MM.1S (cell line): ENCODE results near the gene ACACB.

Experiments used
- DNase-seq: peaks from one replicate; pipeline ENCODE4 v3.0.0-alpha.2; 2015
- H2AFZ ChIP-seq: fragments of 300-600 bp; sonication (generic); 2 replicates; pipeline ENCODE4 v1.6.0; 2016; ENCODE audit warnings: antibody characterized with exemption, low read length
- H3F3A ChIP-seq: fragments of 300-600 bp; sonication (generic); 2 replicates; pipeline ENCODE4 v1.6.1; 2016; ENCODE audit warnings: mild to moderate bottlenecking, antibody characterized with exemption, low read length, moderate library complexity, mixed read lengths; ENCODE audit not compliant: insufficient read depth
- H3K27ac ChIP-seq: fragments of 300-600 bp; sonication (generic); 2 replicates; pipeline ENCODE4 v1.5.1; 2016; ENCODE audit warnings: mild to moderate bottlenecking, low read length
- H3K27me3 ChIP-seq: fragments of 300-600 bp; sonication (generic); replicated peaks from 2 replicates; pipeline ENCODE4 v1.6.0; 2016; ENCODE audit warnings: low read length; ENCODE audit not compliant: insufficient read depth
- H3K36me3 ChIP-seq: fragments of 300-600 bp; sonication (generic); replicated peaks from 2 replicates; pipeline ENCODE4 v1.6.1; 2016; ENCODE audit warnings: mild to moderate bottlenecking, low read length, mixed read lengths; ENCODE audit not compliant: insufficient read depth
- H3K4me1 ChIP-seq: fragments of 300-600 bp; sonication (generic); 2 replicates; pipeline ENCODE4 v1.6.1; 2016; ENCODE audit warnings: low read length, mixed read lengths
- H3K4me2 ChIP-seq: fragments of 300-600 bp; sonication (generic); 2 replicates; pipeline ENCODE4 v1.6.0; 2016; ENCODE audit warnings: low read depth, low read length
- H3K4me3 ChIP-seq: fragments of 300-600 bp; sonication (generic); 2 replicates; pipeline ENCODE4 v1.5.1; 2016; ENCODE audit warnings: low read length, mixed read lengths
- H3K79me2 ChIP-seq: fragments of 300-600 bp; sonication (generic); 2 replicates; pipeline ENCODE4 v1.6.1; 2016; ENCODE audit warnings: mixed run types, low read length, mixed read lengths
- H3K9ac ChIP-seq: fragments of 300-600 bp; sonication (generic); 2 replicates; pipeline ENCODE4 v1.6.1; 2016; ENCODE audit warnings: low read length, mixed read lengths
- H3K9me2 ChIP-seq: fragments of 300-600 bp; sonication (generic); replicated peaks from 2 replicates; pipeline ENCODE4 v1.6.1; 2016; ENCODE audit warnings: mild to moderate bottlenecking, low read length, mixed read lengths; ENCODE audit not compliant: insufficient read depth
- H3K9me3 ChIP-seq: fragments of 300-600 bp; sonication (generic); replicated peaks from 2 replicates; pipeline ENCODE4 v1.6.1; 2016; ENCODE audit warnings: mild to moderate bottlenecking, low read length, mixed read lengths; ENCODE audit not compliant: insufficient read depth
- H4K20me1 ChIP-seq: fragments of 300-600 bp; sonication (generic); 2 replicates; pipeline ENCODE4 v1.6.1; 2016; ENCODE audit warnings: mild to moderate bottlenecking, low read length, moderate library complexity, mixed read lengths; ENCODE audit not compliant: insufficient read depth
- EZH2 ChIP-seq: fragments of 300-600 bp; sonication (generic); optimal IDR thresholded peaks from 2 replicates; pipeline ENCODE3; 2017; ENCODE audit warnings: low read depth, mild to moderate bottlenecking, antibody characterized with exemption, low read length, mixed read lengths
- EZH2phosphoT487 ChIP-seq: fragments of 300-600 bp; sonication (generic); IDR thresholded peaks from 2 replicates; pipeline ENCODE4 v1.6.1; 2018; ENCODE audit warnings: antibody characterized with exemption, low read length
- TF ChIP-seq, protein P1 (sequence below): fragments of 300-600 bp; sonication (generic); IDR thresholded peaks from 2 replicates; pipeline ENCODE4 v1.5.1; 2016; ENCODE audit warnings: antibody characterized with exemption, low read length, mixed read lengths

Gene ACACB

DNA sequence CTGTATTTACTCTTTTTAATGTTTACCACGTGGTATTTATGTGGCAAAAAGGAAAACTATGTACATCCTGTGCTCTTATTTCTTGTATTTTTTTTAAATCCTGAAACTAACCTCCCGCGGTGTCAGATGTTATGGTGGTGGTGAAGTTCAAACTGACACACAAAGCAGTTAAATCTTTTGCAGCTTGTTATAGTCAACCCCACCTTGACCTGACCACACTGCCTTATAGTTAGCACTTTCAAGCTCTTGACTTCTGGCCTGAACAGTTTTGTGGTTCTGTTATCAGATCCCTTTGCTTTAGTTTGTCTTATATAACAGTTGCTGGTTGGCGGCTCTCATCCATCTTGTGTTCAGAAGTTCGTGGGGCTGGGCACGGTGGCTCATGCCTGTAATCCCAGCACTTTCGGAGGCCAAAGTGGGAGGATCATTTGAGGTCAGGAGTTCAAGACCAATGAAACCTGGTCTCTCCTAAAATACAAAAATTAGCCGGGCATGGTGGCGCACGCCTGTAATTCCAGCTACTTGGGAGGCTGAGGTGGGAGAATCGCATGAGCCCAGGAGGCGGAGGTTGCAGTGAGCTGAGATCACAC, 16.9 kb upstream of the ACACB start:
- no peaks in the 10 kb centered on the region for H3K27me3 ChIP-seq
- peaks cover 14% of the 10 kb centered on the region; the same call in 1 of the 2 replicates for H3K36me3 ChIP-seq
- peak overlapping the region; percentile 82 for H3K4me3 ChIP-seq
- H2AFZ ChIP-seq, result no peak overlapping the region
- H3K9ac ChIP-seq, result peak overlapping the region; percentile 73
- no peaks in the 10 kb centered on the region for H4K20me1 ChIP-seq
- H3F3A ChIP-seq, result peaks cover 11% of the 10 kb centered on the region
- no peaks in the 10 kb centered on the region for H3K9me2 ChIP-seq
- H3K4me1 ChIP-seq, result peaks cover 17% of the 10 kb centered on the region
- H3K4me2 ChIP-seq, result peak overlapping the region; percentile 89
- peaks cover 45% of the 10 kb centered on the region for H3K79me2 ChIP-seq
- no peaks in the 10 kb centered on the region for H3K9me3 ChIP-seq
- H3K27ac ChIP-seq, result peak overlapping the region; percentile 11; the same call in 1 of the 2 replicates
- no peak for TF ChIP-seq EZH2
- TF ChIP-seq, protein P1, sequence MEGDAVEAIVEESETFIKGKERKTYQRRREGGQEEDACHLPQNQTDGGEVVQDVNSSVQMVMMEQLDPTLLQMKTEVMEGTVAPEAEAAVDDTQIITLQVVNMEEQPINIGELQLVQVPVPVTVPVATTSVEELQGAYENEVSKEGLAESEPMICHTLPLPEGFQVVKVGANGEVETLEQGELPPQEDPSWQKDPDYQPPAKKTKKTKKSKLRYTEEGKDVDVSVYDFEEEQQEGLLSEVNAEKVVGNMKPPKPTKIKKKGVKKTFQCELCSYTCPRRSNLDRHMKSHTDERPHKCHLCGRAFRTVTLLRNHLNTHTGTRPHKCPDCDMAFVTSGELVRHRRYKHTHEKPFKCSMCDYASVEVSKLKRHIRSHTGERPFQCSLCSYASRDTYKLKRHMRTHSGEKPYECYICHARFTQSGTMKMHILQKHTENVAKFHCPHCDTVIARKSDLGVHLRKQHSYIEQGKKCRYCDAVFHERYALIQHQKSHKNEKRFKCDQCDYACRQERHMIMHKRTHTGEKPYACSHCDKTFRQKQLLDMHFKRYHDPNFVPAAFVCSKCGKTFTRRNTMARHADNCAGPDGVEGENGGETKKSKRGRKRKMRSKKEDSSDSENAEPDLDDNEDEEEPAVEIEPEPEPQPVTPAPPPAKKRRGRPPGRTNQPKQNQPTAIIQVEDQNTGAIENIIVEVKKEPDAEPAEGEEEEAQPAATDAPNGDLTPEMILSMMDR, result no peak
- no peak for TF ChIP-seq EZH2phosphoT487
- DNase-seq, result peak; percentile 51

DNA sequence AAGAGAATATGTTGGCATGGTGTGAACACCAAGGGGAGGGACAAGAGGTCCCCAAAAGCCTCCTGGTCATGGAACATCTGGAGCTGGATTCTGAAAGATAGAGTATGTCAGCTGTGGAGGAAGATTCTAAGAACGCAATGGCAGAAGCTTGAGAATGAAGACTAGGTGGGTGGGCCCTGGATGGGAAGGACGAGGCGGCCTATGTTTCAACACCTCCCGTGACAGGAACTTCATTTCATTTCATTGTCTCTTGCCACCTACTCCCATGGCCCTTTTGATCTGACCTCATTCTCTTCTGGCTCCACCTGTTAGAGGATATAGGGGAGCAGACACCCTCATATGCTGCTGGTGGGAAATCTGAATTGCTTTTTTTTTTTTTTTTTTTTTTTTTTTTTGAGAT, 15.6 kb upstream of the ACACB start:
- no peak overlapping the region for H3K4me3 ChIP-seq
- H3K79me2 ChIP-seq, result peaks cover 45% of the 10 kb centered on the region

DNA sequence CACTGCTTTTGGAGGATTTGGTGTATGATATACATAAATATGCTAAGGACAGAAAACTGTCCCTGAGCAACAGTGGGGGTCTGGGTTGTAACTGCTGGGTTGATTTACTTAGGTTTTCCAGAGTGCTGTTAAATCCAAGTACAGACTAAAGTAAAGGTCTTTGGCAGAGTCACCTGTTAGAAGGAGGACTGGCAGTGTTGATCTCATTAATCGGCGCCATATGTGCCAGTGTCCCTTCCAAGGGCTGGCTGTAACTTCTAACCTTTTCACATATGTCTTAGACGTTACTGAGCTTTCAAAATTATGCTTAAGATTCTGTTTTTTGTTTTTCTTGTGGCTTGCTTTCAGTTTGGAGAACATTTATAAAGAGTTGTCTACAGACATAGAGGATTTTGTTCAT, 13.9 kb upstream of the ACACB start:
- H3K9me3 ChIP-seq, result no peaks in the 10 kb centered on the region
- H3K79me2 ChIP-seq, result peaks cover 45% of the 10 kb centered on the region
- H3K4me2 ChIP-seq, result no peak overlapping the region
- no peaks in the 10 kb centered on the region for H3K9me2 ChIP-seq
- DNase-seq, result no peak
- peaks cover 11% of the 10 kb centered on the region for H3F3A ChIP-seq
- peaks cover 15% of the 10 kb centered on the region for H3K36me3 ChIP-seq
- peaks cover 17% of the 10 kb centered on the region for H3K4me1 ChIP-seq
- H3K27me3 ChIP-seq, result no peaks in the 10 kb centered on the region
- no peaks in the 10 kb centered on the region for H4K20me1 ChIP-seq
- TF ChIP-seq EZH2 (no peak), EZH2phosphoT487 (no peak)
- no peak overlapping the region for H3K27ac ChIP-seq
- H3K4me3 ChIP-seq, result no peak overlapping the region
- H2AFZ ChIP-seq, result no peak overlapping the region
- no peak overlapping the region for H3K9ac ChIP-seq

More for the DNA sequence above, 15.6 kb upstream of the ACACB start:
- Histone ChIP-seq H3K27me3 (no peaks in the 10 kb centered on the region), H3F3A (peaks cover 11% of the 10 kb centered on the region), H3K4me1 (peaks cover 17% of the 10 kb centered on the region), H3K9me2 (no peaks in the 10 kb centered on the region), H3K27ac (no peak overlapping the region), H4K20me1 (no peaks in the 10 kb centered on the region), H3K4me2 (no peak overlapping the region), H3K9me3 (no peaks in the 10 kb centered on the region), H2AFZ (no peak overlapping the region), H3K9ac (no peak overlapping the region), H3K36me3 (peaks cover 15% of the 10 kb centered on the region; the same call in 1 of the 2 replicates)
- DNase-seq, result no peak
- no peak for TF ChIP-seq EZH2phosphoT487
- TF ChIP-seq, protein P1, result no peak
- TF ChIP-seq EZH2, result no peak

DNA sequence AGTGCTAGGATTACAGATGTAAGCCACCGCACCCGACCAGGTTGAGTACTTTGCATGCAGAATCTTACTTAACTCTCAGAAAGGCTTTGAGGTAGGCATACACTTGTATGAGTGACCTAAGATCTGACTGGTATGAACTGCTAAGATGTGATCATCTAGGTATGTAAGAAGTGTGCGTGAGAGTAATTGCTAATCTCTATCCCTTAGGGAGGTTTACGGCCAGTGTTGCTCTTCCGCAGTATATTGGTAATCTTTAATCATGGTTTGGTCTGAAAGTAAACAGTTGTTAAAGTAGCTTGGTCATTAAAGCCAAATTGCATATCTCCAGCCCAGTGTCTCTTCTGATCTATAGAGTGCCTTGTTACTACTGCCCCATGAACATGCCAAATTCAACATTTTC, 11.2 kb upstream of the ACACB start:
- H3K27ac ChIP-seq, result no peak overlapping the region
- no peaks in the 10 kb centered on the region for H3K9me2 ChIP-seq
- H3K36me3 ChIP-seq, result peaks cover 10% of the 10 kb centered on the region
- no peak overlapping the region for H3K4me3 ChIP-seq
- H3K27me3 ChIP-seq, result no peaks in the 10 kb centered on the region
- H4K20me1 ChIP-seq, result no peaks in the 10 kb centered on the region
- DNase-seq, result no peak
- no peak overlapping the region for H2AFZ ChIP-seq
- H3F3A ChIP-seq, result peaks cover 4% of the 10 kb centered on the region
- TF ChIP-seq EZH2 (no peak), EZH2phosphoT487 (no peak)
- TF ChIP-seq, protein P1, result no peak
- no peaks in the 10 kb centered on the region for H3K9me3 ChIP-seq
- peaks cover 27% of the 10 kb centered on the region for H3K79me2 ChIP-seq
- peaks cover 4% of the 10 kb centered on the region; the same call in 1 of the 2 replicates for H3K4me1 ChIP-seq
- no peak overlapping the region for H3K9ac ChIP-seq
- H3K4me2 ChIP-seq, result no peak overlapping the region
